ENCODE data around the gene RITA1. TPM values are rescaled to one million over a fixed set of nuclear protein-coding genes. Genes with fewer than 3 reads are reported as not detected.

The RITA1 gene
- total RNA-seq, 1 donor from 2014 or later = 11.7 TPM

DNA sequence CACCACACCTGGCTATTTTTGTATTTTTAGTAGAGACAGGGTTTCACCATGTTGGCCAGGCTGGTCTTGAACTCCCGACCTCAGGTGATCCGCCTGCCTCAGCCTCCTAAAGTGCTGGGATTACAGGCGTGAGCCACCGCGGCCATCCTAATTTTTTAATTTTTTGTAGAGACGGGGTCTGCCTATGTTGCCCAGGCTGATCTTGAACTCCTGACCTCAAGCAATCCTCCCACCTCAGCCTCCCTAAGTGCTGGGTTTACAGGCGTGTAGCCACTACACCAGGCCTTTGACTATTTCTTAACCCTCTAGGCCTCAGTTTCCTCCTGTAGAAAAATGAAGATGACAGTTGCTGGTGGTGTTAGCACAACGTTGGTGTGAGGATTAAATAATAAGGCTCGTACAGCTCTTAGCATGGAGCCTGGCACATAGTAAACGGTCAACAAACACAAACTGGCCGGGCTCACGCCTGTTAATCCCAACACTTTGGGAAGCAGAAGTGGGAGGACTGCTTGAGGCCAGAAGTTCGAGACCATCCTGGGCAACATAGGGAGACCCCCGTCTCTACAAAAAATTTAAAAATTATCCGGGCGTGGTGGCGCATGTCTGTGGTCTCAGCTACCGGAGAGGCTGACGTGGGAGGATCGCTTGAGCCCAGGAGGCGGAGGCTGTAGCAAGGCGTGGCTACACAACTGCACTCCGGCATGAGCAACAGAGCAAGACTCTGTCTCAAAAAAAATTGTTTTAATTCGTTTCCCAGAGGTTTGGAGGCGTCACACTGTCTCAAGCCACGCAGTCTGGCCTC lies 1.2 kb upstream of the RITA1 start:
- DNase-seq (ENCODE audit: low spot score) = no peak
- Mint-ChIP-seq H3K4me1 (ENCODE audit: unreplicated experiment) (peaks cover 11% of the 10 kb centered on the region), H3K27ac (ENCODE audit: unreplicated experiment) (peak overlapping the region; percentile 75), H3K27me3 (ENCODE audit: unreplicated experiment) (peaks cover 5% of the 10 kb centered on the region), H3K36me3 (ENCODE audit: low read depth, unreplicated experiment) (peaks cover 17% of the 10 kb centered on the region), H3K9me3 (ENCODE audit: unreplicated experiment) (no peaks in the 10 kb centered on the region), H3K4me3 (ENCODE audit: unreplicated experiment) (peak overlapping the region; percentile 95)
- TF ChIP-seq, protein P1, sequence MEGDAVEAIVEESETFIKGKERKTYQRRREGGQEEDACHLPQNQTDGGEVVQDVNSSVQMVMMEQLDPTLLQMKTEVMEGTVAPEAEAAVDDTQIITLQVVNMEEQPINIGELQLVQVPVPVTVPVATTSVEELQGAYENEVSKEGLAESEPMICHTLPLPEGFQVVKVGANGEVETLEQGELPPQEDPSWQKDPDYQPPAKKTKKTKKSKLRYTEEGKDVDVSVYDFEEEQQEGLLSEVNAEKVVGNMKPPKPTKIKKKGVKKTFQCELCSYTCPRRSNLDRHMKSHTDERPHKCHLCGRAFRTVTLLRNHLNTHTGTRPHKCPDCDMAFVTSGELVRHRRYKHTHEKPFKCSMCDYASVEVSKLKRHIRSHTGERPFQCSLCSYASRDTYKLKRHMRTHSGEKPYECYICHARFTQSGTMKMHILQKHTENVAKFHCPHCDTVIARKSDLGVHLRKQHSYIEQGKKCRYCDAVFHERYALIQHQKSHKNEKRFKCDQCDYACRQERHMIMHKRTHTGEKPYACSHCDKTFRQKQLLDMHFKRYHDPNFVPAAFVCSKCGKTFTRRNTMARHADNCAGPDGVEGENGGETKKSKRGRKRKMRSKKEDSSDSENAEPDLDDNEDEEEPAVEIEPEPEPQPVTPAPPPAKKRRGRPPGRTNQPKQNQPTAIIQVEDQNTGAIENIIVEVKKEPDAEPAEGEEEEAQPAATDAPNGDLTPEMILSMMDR (IDR thresholded peaks at IDR 0.05; ENCODE audit: unreplicated experiment) = no peak

DNA sequence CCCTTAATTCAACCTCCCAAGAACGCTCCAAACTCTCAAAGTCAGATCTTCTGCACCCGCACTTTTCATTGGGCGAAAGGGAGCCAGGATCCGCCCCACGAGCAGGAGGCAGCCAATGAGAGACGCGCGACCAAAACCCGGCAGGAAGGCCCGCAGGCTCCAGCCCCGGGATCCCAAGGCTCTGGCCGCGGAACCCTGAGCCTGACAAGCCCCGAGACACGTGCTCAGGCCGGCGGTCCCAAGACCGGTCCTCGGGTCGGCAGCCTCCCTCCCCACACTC lies 681 bp upstream of the RITA1 start:
- DNase-seq (ENCODE audit: low spot score) = peak; percentile 86
- peak overlapping the region; percentile 95 for H3K4me3 Mint-ChIP-seq (ENCODE audit: unreplicated experiment)
- peaks cover 17% of the 10 kb centered on the region for H3K36me3 Mint-ChIP-seq (ENCODE audit: low read depth, unreplicated experiment)
- H3K27ac Mint-ChIP-seq (ENCODE audit: unreplicated experiment) = peak overlapping the region; percentile 75
- H3K9me3 Mint-ChIP-seq (ENCODE audit: unreplicated experiment) = no peaks in the 10 kb centered on the region
- peaks cover 4% of the 10 kb centered on the region for H3K27me3 Mint-ChIP-seq (ENCODE audit: unreplicated experiment)
- TF ChIP-seq, protein P1 (IDR thresholded peaks at IDR 0.05; ENCODE audit: unreplicated experiment) = no peak
- peaks cover 11% of the 10 kb centered on the region for H3K4me1 Mint-ChIP-seq (ENCODE audit: unreplicated experiment)

DNA sequence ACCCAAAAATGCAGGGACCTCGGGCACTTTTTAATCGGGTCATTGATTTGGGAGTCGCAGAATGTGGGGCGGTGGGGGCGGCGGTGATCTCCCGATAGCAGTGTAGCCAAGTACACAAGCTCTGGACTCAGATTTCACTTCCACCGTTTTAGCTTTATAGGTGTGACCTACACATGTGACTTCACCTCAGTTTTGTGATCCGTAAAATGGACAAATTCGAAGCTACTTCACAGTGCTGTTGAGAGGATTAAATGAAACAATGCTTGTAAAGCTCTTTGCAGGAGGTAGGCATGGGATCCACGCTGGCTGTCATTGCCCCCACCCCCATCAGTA lies 478 bp downstream of the RITA1 start:
- Mint-ChIP-seq H3K9me3 (ENCODE audit: unreplicated experiment) (no peaks in the 10 kb centered on the region), H3K27me3 (ENCODE audit: unreplicated experiment) (peaks cover 3% of the 10 kb centered on the region), H3K4me1 (ENCODE audit: unreplicated experiment) (peaks cover 11% of the 10 kb centered on the region), H3K4me3 (ENCODE audit: unreplicated experiment) (peak overlapping the region; percentile 90), H3K27ac (ENCODE audit: unreplicated experiment) (no peak overlapping the region), H3K36me3 (ENCODE audit: low read depth, unreplicated experiment) (peaks cover 13% of the 10 kb centered on the region)
- TF ChIP-seq, protein P1 (IDR thresholded peaks at IDR 0.05; ENCODE audit: unreplicated experiment) = no peak
- no peak for DNase-seq (ENCODE audit: low spot score)

DNA sequence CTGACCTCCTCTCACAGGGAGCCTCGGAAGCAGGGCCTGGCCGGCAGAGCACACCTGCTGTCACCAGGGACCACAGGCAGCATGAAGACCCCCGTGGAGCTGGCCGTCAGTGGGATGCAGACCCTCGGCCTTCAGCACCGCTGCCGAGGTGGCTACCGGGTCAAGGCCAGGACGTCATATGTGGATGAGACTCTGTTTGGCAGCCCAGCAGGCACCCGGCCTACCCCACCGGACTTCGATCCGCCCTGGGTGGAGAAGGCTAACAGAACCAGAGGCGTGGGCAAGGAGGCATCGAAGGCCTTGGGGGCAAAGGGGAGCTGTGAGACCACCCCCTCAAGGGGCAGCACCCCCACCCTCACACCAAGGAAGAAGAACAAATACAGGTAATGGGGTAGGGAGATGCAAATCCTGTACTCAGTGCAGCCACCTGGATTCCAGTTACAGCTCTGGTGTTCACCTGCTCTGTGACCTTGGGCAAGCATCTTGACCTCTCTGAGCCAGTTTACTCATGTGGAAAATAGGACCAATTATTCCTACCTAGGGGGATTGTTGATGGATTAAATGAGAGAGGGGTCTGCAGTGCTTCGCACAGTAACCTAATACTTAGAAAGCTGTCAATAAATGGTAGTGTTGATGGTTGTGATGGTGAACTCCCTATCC lies 1.3 kb downstream of the RITA1 start:
- TF ChIP-seq, protein P1 (IDR thresholded peaks at IDR 0.05; ENCODE audit: unreplicated experiment) = no peak
- Mint-ChIP-seq H3K27me3 (ENCODE audit: unreplicated experiment) (peaks cover 3% of the 10 kb centered on the region), H3K36me3 (ENCODE audit: low read depth, unreplicated experiment) (peaks cover 13% of the 10 kb centered on the region), H3K4me3 (ENCODE audit: unreplicated experiment) (peak overlapping the region; percentile 90), H3K27ac (ENCODE audit: unreplicated experiment) (no peak overlapping the region), H3K9me3 (ENCODE audit: unreplicated experiment) (no peaks in the 10 kb centered on the region), H3K4me1 (ENCODE audit: unreplicated experiment) (peaks cover 11% of the 10 kb centered on the region)
- DNase-seq (ENCODE audit: low spot score) = no peak

DNA sequence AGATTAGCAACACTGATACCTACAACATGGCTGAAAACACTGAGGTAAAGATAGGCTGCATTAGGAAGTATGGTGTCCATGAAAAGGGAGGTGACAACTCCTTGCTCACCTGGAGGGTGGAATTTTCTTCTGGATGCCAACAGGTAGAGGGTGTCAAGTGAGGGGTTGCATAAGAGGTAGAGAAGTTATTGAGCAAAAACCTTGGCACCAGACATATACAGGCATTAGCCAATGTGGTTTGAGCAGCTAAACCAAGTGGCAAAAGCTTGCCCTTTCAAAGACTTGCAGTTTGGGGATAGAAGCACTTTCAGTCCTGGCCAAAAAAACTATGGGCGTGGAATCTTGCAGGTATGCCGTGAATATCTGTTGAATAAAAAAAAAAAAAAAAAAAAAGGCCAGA lies 3.8 kb downstream of the RITA1 start:
- H3K36me3 Mint-ChIP-seq (ENCODE audit: low read depth, unreplicated experiment) = peaks cover 13% of the 10 kb centered on the region
- H3K27ac Mint-ChIP-seq (ENCODE audit: unreplicated experiment) = no peak overlapping the region

More for the DNA sequence above, 3.8 kb downstream of the RITA1 start:
- Mint-ChIP-seq H3K4me3 (ENCODE audit: unreplicated experiment) (peak overlapping the region; percentile 38), H3K9me3 (ENCODE audit: unreplicated experiment) (no peaks in the 10 kb centered on the region), H3K27me3 (ENCODE audit: unreplicated experiment) (peaks cover 3% of the 10 kb centered on the region), H3K4me1 (ENCODE audit: unreplicated experiment) (peaks cover 22% of the 10 kb centered on the region)
- TF ChIP-seq, protein P1 (IDR thresholded peaks at IDR 0.05; ENCODE audit: unreplicated experiment) = no peak
- no peak for DNase-seq (ENCODE audit: low spot score)

Measured in endothelial cell (in vitro differentiated cells).